ENCODE data around the gene SH3GLB1. TPM values are rescaled to one million over a fixed set of nuclear protein-coding genes. Genes with fewer than 3 reads are reported as not detected.

SH3GLB1 gene
- total RNA-seq, 1 experiment from 2014 or later, result 53.6 TPM

DNA sequence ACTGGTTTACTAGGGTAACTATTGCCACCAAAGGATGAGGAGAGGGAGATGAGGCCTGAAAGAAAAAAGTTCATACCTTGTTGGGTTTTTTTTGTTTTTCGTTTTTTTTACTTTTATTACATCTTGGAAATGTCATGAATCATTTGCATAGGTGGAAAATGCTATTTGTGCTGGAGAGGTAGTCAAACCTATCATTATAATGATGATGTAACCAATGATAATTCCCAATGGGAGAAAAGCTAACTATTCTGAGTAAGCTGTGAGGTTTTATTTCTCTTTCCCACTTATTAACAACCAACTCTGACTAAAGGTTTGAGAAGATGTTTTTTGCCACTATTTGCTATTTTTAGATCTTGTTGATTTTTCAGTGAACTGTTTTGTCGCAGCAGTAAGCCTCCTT is 29.0 kb downstream of the SH3GLB1 start:
- no peak for DNase-seq (ENCODE audit: low read depth)

DNA sequence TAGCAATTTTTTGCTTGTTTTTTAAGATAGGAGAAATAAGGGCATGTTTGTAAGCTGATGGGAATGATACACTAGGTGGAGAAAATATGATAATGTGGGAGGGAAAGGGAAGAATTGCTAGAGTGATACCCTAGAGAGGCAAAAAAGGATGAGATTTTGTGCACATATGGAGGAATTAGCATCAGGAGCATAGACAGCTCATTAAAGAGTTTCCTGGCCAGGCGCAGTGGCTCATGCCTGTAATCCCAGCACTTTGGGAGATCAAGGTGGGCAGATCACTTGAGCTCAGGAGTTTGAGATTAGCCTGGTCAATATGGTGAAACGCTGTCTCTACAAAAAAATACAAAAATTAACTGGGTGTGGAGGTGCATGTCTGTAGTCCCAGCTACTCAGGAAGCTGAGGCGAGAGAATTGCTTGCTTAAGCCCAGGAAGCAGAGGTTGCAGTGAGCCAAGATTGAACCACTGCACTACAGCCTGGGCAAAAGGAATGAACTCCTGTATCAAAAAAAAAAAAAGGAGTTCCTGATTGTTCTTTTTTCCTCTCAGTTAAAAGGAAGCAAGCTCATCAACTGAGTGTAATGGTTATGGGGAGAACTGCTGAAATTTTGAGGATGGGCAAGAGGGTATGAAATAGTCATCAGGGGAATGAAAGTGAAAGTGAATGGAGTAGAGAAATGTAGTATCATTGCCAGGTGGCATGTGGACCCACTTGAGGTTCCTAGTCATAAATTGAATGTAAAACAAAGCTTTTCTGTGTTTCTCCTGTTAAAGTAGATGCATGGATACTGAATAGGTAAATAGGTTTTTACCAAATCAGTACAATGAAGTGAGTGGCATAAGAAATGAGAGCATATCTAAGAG is 35.5 kb downstream of the SH3GLB1 start:
- DNase-seq (ENCODE audit: low read depth), result peak; percentile 22

DNA sequence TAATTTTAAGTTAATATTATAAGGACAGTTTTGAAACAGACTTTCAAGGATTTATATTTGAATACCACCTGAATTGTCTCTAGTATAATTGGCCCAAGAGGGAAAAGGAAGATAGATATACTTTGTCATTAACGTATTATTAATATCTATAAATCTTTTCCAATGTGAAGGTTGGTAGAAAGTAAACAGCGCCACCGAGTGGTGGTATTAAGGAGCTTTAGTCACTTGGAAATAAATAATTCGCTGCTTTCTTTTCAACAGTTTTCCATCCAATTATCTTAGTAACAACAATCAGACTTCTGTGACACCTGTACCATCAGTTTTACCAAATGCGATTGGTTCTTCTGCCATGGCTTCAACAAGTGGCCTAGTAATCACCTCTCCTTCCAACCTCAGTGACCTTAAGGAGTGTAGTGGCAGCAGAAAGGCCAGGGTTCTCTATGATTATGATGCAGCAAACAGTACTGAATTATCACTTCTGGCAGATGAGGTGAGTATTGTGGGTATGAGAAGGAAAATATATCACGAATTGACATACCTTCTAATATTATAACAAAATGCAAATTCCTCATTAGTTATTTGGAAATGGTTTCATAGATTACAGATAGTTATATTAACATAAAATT is 37.7 kb downstream of the SH3GLB1 start:
- peak; percentile 24 for DNase-seq (ENCODE audit: low read depth)

DNA sequence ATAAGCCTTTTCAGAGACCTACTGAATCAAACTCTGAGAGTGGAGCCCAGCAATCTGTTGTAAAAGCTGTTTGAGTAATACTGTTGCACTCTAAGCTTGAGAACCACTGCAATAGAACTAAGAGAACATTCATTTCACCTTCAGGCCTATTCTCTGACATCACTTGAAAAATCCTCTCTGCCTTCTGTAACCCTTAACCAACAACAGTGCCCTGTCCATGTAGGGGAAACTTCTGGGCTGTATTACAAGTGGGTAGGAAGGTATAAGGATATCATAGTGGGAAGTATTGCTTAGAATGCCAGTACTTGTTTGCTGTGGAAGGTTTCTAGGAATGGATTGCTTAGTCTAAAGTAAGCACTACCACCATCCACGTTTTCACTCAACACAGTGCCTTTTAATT is 42.9 kb downstream of the SH3GLB1 start:
- no peak for DNase-seq (ENCODE audit: low read depth)

DNA sequence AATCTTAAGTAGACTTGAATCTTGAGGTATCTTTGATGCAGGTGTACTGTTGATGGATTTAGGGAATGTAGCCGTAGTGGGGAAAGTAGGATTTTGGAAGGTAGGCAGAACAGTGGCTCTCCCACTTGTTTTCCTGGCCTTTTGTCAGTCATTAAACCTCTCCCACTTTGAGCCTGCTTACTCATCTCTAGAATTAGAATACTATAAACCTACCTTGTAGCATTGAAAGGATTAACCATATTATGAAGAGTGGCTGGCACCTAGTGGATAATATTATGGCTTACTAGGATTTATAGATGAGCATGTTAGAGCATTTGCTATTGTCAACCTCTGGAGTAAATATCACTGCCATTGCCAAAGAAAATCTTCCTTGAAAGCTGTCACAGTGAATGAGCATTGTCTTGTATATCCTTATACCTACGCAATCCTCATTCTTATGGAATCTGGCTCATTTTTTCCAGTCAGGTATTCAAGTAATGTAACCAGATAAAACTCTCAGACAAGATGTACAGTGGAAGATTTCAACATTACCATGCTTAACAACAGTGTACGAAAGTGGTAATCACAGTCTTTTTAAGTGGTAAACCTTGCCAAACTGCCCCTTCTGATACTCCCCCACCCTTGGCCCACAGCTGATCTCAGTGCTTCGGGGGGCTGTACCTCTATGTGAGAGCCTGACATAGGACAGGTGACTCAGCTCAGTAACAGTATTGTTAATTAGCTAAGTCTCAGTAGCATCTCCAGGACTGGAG is 44.4 kb downstream of the SH3GLB1 start:
- DNase-seq (ENCODE audit: low read depth), result no peak

DNA sequence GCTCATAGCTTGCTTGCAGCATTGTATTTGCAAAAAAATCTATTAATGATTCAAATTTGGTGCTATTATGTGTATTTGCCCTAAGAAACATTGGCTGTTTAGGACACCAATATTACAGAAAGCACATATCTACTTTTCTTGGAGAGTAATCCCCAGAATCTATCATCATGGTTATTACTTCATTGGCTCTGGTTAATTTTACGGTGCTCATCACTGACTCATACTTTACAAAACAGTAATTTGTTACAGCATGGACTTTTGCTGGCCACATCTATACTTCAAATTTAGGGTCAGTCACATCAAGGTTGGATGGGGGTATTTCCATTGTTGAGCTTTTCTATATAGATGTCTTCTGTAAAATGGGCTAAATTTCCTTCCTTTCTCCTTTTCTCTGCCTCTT is 45.7 kb downstream of the SH3GLB1 start:
- DNase-seq (ENCODE audit: low read depth), result no peak

DNA sequence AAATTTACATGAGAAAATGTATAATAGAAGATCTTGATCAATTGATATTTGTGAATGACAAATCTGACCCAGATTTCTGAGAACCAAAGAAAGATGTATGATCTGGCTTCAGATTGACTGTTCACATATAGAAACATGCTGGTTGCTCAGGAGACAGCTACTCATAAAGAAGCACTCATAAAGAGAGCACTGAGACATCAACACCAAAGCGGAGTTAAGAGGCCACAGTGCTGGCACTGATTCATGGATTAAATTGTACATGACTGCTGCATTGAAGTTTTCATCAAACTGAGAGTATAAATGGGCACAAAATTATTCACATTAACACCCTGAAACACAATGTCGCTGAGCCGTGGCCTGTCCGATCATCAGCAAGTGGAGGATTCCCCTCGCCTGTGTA is 46.2 kb downstream of the SH3GLB1 start:
- DNase-seq (ENCODE audit: low read depth), result no peak

DNA sequence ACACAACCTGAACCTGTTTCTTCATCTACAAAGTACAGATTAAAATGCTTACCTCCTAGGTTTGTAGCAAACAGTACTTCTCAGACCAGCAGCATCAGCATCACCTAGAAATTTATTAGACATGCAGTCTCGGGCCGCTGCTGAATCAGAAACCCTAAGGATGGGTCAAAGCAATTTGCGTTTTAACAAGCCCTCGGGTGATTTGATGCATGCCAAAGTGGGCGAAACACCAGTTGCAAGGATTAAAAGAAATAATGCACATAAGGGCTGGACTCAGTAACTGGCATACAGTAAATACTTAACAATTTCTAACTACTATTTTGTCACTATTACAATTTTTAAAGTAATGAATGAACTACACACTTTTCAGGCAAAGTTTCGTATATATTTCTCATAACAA is 47.5 kb downstream of the SH3GLB1 start:
- DNase-seq (ENCODE audit: low read depth), result no peak

DNA sequence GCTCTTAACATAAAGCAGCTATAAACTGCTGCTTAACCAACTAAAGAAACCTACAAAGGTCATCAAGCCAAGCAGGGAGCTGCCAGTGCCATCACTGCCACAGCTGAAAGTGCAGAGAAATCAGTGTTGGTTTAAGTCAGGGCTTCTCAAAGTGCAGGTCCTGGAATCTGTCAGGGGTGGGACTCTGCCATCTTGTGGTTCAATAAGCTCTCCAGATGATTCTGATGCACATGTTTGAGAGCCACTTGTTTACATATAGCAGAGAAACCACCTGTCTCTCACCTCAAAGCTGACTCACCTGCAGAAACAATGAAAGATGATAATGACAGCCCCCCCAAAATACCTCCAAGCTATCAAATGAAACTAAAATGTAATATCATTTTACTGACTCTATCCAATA is 49.3 kb downstream of the SH3GLB1 start:
- peak; percentile 31 for DNase-seq (ENCODE audit: low read depth)

DNA sequence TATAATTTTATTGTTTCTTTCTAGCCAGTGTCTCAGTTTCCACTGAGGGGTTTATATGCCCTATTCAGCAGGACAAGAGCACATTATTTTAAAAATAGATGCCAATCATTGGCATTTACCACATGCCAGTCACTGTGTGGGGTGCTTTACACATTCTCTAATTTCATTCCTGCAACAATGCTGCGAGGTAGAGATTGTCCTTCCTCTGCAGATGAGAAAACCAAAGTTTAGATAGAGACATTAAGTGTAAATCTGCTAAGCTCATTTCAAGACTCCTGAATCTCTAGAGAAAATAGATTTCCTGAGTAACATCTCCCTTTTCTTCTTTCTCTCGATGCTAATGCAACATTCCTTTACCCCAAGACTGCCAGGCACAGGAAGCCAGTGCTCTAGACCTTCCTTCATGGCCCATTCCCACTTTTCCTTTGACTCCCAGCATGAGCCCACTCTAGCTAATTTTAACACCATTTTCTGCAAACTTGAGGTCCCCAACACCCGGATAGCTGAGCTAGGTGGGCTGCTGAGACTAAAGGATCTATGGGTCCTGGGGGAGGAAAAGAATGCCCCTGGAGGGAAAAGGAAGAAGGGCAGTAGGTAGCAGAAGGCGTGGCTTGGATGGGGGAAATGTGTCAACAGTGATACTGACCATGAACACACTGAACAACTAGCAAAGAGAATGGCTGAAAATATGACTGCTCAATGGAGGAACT is 50.0 kb downstream of the SH3GLB1 start:
- no peak for DNase-seq (ENCODE audit: low read depth)

DNA sequence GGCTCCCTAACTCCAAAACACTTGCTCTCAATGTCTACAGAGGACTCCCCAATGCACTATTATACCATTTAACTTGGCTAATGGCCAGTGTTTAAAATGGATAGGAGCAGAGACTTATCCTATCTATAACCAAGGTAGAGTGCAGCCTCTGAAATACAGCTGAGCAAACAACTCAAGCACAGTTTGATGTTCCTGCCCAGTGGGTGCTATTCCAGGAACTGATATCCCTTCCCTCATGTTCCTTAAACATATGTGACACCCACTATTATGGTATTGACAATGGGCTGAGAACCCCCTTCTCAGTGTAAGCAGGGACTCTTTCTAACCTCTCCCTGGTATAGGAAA is 51.7 kb downstream of the SH3GLB1 start:
- no peak for DNase-seq (ENCODE audit: low read depth)

DNA sequence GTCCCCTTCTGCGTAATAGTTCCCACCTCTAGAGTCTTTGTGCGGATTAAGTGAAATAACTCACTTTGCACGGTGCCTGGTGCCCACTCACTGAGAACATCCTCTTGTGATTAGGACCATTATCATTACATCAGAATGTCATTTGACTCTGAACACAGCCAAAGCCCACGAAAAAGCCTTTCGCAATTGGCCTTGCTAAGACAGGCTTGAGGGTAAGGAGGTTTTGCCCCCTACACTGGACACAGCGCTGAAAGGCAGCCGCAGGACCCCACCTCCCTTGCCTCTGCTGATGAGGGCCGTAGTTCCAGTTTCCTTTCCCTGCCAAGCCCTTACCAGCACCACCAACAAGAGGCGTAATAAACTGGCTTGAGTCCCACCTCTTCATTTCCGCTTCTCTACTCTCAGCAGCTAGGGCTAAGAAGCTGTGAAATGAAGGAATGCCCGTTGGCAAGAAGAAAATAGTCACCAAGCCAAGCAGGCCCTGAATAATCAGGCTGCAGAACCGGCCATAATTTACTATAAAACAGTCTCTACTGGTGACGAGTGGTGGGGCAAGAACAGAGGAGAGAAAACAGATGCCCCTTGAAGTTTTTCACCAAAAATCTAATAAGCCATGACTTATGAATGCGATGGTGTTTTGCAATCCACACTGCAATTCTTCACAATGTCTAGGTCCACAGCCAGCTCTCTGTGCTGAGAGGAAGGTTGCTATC is 53.1 kb downstream of the SH3GLB1 start:
- peak; percentile 76 for DNase-seq (ENCODE audit: low read depth)

DNA sequence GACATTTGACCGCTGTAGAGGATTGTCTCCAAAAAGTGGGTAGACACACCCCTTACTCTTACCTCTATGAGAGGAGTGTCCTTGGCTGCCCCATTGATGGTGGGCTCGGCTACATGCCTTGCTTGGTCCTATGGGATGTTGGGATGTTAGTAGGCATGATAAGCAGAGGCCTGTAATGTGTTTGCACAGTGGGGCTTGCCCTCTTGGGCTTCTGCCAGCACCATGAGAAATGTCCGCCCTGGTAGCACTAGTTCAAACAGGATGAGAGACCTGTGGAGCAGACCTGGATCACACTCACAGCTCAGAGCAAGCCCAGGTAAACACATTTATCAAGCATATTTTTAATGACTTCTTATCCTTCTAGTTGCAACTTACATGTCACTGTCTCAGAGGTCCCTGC is 54.2 kb downstream of the SH3GLB1 start:
- DNase-seq (ENCODE audit: low read depth), result no peak

DNA sequence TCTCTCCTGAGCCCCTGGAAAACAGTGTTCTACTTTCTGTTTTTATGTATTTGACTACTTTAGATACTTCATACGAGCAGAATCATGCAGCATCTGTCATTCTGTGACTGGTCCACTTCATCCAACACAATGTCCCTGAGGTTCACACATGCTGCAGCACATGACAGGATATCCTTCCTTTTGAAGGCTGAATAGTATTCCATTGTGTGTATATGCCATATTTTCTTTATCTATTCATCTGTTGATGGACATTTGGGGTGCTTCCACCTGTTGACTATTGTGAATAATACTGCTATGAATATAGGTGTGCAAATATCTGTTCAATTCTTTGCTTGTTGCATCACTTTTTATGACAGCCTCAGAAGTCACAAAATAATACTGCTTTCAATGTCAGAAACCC is 55.8 kb downstream of the SH3GLB1 start:
- no peak for DNase-seq (ENCODE audit: low read depth)

DNA sequence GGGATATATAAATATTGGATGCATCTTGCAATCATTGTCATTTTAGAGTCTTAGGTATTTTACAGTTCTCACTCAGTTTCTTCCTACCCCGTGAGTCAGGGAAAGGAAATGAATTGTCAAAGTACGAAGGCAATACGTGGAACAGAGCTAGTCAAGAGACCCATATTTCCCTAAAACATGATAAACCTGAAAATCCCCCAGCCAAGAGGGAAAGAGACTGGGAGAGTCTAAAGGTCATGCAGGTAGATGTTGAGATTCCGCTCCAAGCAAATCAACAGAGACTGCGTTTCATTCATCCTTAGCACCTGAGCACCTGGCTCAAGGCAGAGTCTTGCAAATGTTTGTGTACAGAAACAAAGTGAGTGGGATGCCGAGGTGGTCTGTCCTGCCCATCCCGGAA is 58.0 kb downstream of the SH3GLB1 start:
- DNase-seq (ENCODE audit: low read depth), result no peak

DNA sequence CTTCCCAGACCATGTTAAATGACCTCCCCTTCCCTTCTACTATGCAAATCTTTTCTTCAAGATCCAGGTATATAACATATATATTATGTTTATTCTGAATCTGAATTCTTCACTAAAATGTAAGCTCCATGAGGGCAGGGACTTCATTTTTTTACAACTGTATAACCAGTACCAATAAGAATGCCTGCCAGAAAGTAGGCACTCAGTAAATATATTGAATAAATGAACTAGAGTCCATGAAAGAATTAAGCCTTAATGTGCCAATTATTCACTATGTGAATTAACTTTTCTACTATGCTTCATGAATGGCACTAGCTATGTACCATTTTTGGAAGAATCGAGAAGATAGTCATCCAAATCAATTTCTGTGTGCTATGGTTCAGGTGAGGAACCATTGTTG is 60.1 kb downstream of the SH3GLB1 start:
- DNase-seq (ENCODE audit: low read depth), result no peak

DNA sequence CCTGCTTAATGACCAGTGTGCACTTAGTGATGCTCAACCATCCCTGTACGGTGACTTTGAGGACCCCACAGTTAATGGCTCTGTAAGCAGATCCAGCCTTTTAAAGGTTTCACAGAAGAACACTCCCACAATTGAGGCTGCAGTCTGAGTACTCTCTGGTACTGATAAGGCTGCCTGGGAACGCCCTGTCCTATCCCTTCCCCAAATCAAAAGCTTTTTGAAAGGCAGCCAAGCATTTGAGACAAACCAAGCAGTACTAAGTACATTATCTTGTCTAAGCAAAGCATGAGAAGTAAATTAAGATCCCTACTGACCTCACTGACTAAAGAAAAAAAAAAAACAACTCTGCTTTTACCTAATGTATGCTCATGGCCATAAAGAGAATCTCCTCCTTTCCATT is 60.7 kb downstream of the SH3GLB1 start:
- DNase-seq (ENCODE audit: low read depth), result no peak

DNA sequence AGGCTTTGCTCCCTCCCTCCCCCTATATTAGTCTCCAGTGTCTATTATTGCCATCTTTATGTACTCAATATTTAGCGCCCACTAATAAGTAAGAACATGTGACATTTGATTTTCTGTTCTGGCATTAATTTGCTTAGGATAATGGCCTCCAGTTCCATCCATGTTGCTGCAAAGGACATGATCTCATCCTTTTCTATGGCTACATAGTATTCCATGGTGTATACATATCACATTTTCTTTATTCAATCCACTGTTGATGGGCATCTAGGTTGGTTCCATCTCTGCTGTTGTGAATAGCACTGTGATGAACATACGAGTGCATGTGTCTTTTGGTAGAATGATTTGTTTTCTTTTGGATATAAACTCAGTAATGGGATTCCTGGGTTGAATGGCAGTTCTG is 61.3 kb downstream of the SH3GLB1 start:
- no peak for DNase-seq (ENCODE audit: low read depth)

DNA sequence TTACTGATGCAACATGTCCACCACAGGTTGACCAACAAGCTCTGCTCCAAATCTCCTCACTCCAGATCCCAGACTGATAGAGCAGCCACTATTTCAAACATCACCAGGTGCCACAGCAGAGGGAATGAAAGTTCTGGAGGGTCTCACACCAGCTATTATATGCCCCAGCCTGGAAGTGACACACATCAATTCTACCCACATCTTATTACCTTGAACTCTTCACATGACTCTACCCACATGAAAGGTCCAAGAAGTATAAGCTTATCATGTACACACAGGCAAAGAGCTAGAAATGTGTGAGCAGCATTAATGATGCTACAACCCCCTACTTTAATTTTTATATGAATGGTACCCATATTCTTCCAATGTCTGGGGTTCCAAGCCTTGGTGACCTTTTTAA is 64.2 kb downstream of the SH3GLB1 start:
- no peak for DNase-seq (ENCODE audit: low read depth)

DNA sequence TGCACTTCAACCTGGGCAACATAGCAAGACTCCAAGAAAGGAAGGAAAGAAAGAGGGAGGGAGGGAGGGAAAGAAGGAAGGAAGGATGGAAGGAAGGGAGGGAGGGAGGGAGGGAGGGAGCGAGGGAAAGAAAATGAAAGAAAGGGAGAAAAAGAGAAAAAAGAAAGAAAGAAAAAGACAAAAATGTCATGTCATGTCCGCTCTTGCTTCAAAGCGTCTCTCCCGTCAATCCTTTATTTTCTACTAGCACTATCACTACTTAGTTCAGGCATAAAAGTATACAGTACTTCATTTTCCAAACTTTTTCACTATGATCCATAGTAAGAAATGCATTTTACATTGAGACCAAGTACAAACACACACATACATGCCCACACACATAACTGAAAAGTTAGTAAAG is 64.7 kb downstream of the SH3GLB1 start:
- DNase-seq (ENCODE audit: low read depth), result no peak

Measured in RPMI7951 (cell line).